Prostate gland (tissue), 2 donors: ENCODE results near the gene LRRC40. TPM values are rescaled to one million over a fixed set of nuclear protein-coding genes. Genes with fewer than 3 reads are reported as not detected.

Source experiments
- DNase-seq: peaks from one replicate; pipeline ENCODE4 v3.0.0-alpha.2; 2019; ENCODE audit warnings: low spot score
- H3K27ac ChIP-seq, 2 donors: fragments of 200-600 bp; sonication (generic); 2 replicates each; pipeline ENCODE4 v1.5.1; 2017 to 2019
- H3K27me3 ChIP-seq: fragments of 200-600 bp; sonication (generic); replicated peaks from 2 replicates; pipeline ENCODE4 v1.5.1; 2019; ENCODE audit not compliant: insufficient read depth
- H3K36me3 ChIP-seq, 2 donors: fragments of 200-600 bp; sonication (generic); 1 replicate in 1 of 2; 2 replicates in 1 of 2; pipeline versions ENCODE4 v1.5.1 to v1.8.1; 2017 to 2019
- H3K4me1 ChIP-seq: fragments of 200-600 bp; sonication (generic); replicated peaks from 2 replicates; pipeline ENCODE4 v1.5.1; 2019
- H3K4me3 ChIP-seq, 2 donors: fragments of 200-600 bp; sonication (generic); 2 replicates each; pipeline ENCODE4 v1.5.1; 2017 to 2019
- H3K9me3 ChIP-seq: fragments of 200-600 bp; sonication (generic); 2 replicates; pipeline ENCODE4 v1.5.1; 2017
- CTCF ChIP-seq, 4 experiments: fragments of 200-600 bp in 2 of 4; fragments of 450-650 bp in 2 of 4; sonication (generic) in 2 of 4; IDR thresholded peaks; 1 replicate in 3 of 4; 2 replicates in 1 of 4; pipeline ENCODE4 v1.5.1; 2016 to 2019; ENCODE audit warnings: antibody characterized with exemption in 4 of 4, mild to moderate bottlenecking in 2 of 4, moderate library complexity in 2 of 4
- POLR2A ChIP-seq: fragments of 450-650 bp; IDR thresholded peaks from one replicate; pipeline ENCODE4 v1.6.1; 2016; ENCODE audit warnings: antibody characterized with exemption, mild to moderate bottlenecking
- POLR2AphosphoS5 ChIP-seq: sonication (generic); formaldehyde crosslinking; IDR thresholded peaks from one replicate; pipeline ENCODE4 v1.6.1; 2017; ENCODE audit warnings: antibody characterized with exemption
- WGBS: methylation state at CpG from one replicate; pipeline ENCODE4 v1.1.5; 2018; 5-methylcytosine and 5-hydroxymethylcytosine counted together
- intact Hi-C: fragments of 100-400 bp; cut with DNase I; formaldehyde crosslinking; loops from one replicate; pipeline ENCODE4 v1.14.2; 2022
- total RNA-seq, 2 donors: library from RNA; depleted of rRNA; stranded (reverse); fragments of >200 nt; gene quantifications; one replicate each; pipeline ENCODE4 v1.1.0, GENCODE V29; 2016

The LRRC40 gene
- total RNA-seq, 2 donors from 2014 or later = 10.7 to 18.6 TPM

GRCh38 chr1:70234733-70235132 lies 29.4 kb upstream of the LRRC40 start:
- TF ChIP-seq CTCF (IDR thresholded peaks at IDR 0.05) (no peak), POLR2AphosphoS5 (no peak), POLR2A (no peak)
- H3K4me1 ChIP-seq = no peaks in the 10 kb centered on the region
- intact Hi-C loops = no loop called here
- H3K27me3 ChIP-seq = no peaks in the 10 kb centered on the region
- H3K9me3 ChIP-seq = no peaks in the 10 kb centered on the region
- no peak overlapping the region for H3K4me3 ChIP-seq
- no peak for DNase-seq
- no peak overlapping the region for H3K27ac ChIP-seq
- H3K36me3 ChIP-seq = no peaks in the 10 kb centered on the region

GRCh38 chr1:70231475-70231874 lies 26.1 kb upstream of the LRRC40 start:
- no peak for TF ChIP-seq POLR2A
- TF ChIP-seq POLR2AphosphoS5 = no peak
- no peak for TF ChIP-seq CTCF (IDR thresholded peaks at IDR 0.05)
- no peak overlapping the region for H3K4me3 ChIP-seq
- DNase-seq = no peak
- no peaks in the 10 kb centered on the region for H3K36me3 ChIP-seq
- intact Hi-C loops = no loop called here
- H3K9me3 ChIP-seq = no peaks in the 10 kb centered on the region
- no peaks in the 10 kb centered on the region for H3K4me1 ChIP-seq
- H3K27me3 ChIP-seq = no peaks in the 10 kb centered on the region
- H3K27ac ChIP-seq = no peak overlapping the region
- WGBS = 93% methylated on average over 4 of the region's 4 CpGs

- no peak for DNase-seq
- no peaks in the 10 kb centered on the region for H3K9me3 ChIP-seq
- TF ChIP-seq POLR2AphosphoS5 (no peak), CTCF (IDR thresholded peaks at IDR 0.05) (no peak), POLR2A (no peak)
- no peak overlapping the region for H3K27ac ChIP-seq
- intact Hi-C loops = no loop called here
- 70% methylated on average over 2 of the region's 2 CpGs for WGBS
- H3K27me3 ChIP-seq = no peaks in the 10 kb centered on the region
- no peaks in the 10 kb centered on the region for H3K36me3 ChIP-seq
- H3K4me1 ChIP-seq = no peaks in the 10 kb centered on the region
- H3K4me3 ChIP-seq = no peak overlapping the region
Observed at GRCh38 chr1:70228670-70229069, 23.3 kb upstream of the LRRC40 start.

GRCh38 chr1:70227439-70227838 lies 22.1 kb upstream of the LRRC40 start:
- H3K9me3 ChIP-seq = no peaks in the 10 kb centered on the region
- no peak overlapping the region for H3K4me3 ChIP-seq
- DNase-seq = no peak
- H3K4me1 ChIP-seq = peaks cover 6% of the 10 kb centered on the region
- no peak for TF ChIP-seq POLR2AphosphoS5
- no peak for TF ChIP-seq POLR2A
- TF ChIP-seq CTCF (IDR thresholded peaks at IDR 0.05) = no peak
- H3K27ac ChIP-seq = no peak overlapping the region
- 45% methylated on average over 1 of the region's 1 CpG for WGBS
- intact Hi-C loops = no loop called here
- no peaks in the 10 kb centered on the region for H3K27me3 ChIP-seq
- no peaks in the 10 kb centered on the region for H3K36me3 ChIP-seq

- peaks cover 6% of the 10 kb centered on the region for H3K4me1 ChIP-seq
- no peaks in the 10 kb centered on the region for H3K9me3 ChIP-seq
- H3K27ac ChIP-seq = no peak overlapping the region
- TF ChIP-seq POLR2A (no peak), POLR2AphosphoS5 (no peak), CTCF (IDR thresholded peaks at IDR 0.05) (no peak)
- no peak overlapping the region for H3K4me3 ChIP-seq
- H3K36me3 ChIP-seq = no peaks in the 10 kb centered on the region
- H3K27me3 ChIP-seq = no peaks in the 10 kb centered on the region
- no peak for DNase-seq
- 81% methylated on average over 2 of the region's 2 CpGs for WGBS
- intact Hi-C loops = loop anchor here (5.0 kb wide), 2 partner anchors 127 to 187 kb away; partner anchors contain the start of genes ANKRD13C and CTH
Observed at GRCh38 chr1:70224954-70225353, 19.6 kb upstream of the LRRC40 start.
